Sigmoid colon (tissue), 7 donors: ENCODE data around the gene RGS19. TPM values are rescaled to one million over a fixed set of nuclear protein-coding genes. Genes with fewer than 3 reads are reported as not detected.

Source experiments
- DNase-seq: peaks from one replicate; pipeline ENCODE4 v3.0.0-alpha.2; 2019
- H3K27ac ChIP-seq, 4 donors: fragments of 200-600 bp; sonication (generic); one replicate each; pipeline ENCODE4 v1.5.1; 2016 to 2019; ENCODE audit warnings: mild to moderate bottlenecking in 1 of 4
- H3K27me3 ChIP-seq, 3 donors: fragments of 200-600 bp; sonication (generic); one replicate each; pipeline ENCODE4 v1.5.1; 2019; ENCODE audit warnings: mild to moderate bottlenecking in 1 of 3
- H3K36me3 ChIP-seq, 4 donors: fragments of 200-600 bp; sonication (generic); one replicate each; pipeline ENCODE4 v1.5.1; 2016 to 2019
- H3K4me1 ChIP-seq, 4 donors: fragments of 200-600 bp; sonication (generic); one replicate each; pipeline ENCODE4 v1.5.1; 2017 to 2019
- H3K4me3 ChIP-seq, 4 donors: fragments of 200-600 bp; sonication (generic); one replicate each; pipeline ENCODE4 v1.5.1; 2017 to 2019; ENCODE audit warnings: mild to moderate bottlenecking in 2 of 4, moderate library complexity in 1 of 4
- H3K9me3 ChIP-seq, 4 donors: fragments of 200-600 bp in 3 of 4; sonication (generic) in 3 of 4; one replicate each; pipeline versions ENCODE4 v1.5.1 to v1.6.1; 2013 to 2019
- CTCF ChIP-seq, 4 experiments: fragments of 450-650 bp in 3 of 4; fragments of 200-600 bp in 1 of 4; IDR thresholded peaks; one replicate each; pipeline ENCODE4 v1.5.1; 2016 to 2019; ENCODE audit warnings: antibody characterized with exemption in 4 of 4, mild to moderate bottlenecking in 3 of 4, moderate library complexity in 2 of 4
- EP300 ChIP-seq, 4 donors: sonication (generic); formaldehyde crosslinking; IDR thresholded peaks; one replicate each; pipeline ENCODE4 v1.6.1; 2017; ENCODE audit warnings: antibody characterized with exemption in 4 of 4
- POLR2A ChIP-seq, 2 donors: fragments of 450-650 bp; IDR thresholded peaks; one replicate each; pipeline ENCODE4 v1.6.1; 2016; ENCODE audit warnings: antibody characterized with exemption in 2 of 2, mild to moderate bottlenecking in 2 of 2, moderate library complexity in 2 of 2
- POLR2AphosphoS5 ChIP-seq, 4 donors: sonication (generic); formaldehyde crosslinking; IDR thresholded peaks; one replicate each; pipeline ENCODE4 v1.6.1; 2017; ENCODE audit warnings: antibody characterized with exemption in 4 of 4
- WGBS, 2 donors: extraction: QIAGEN DNeasy Blood & Tissue Kit; methylation state at CpG; one replicate each; pipeline ENCODE4 v1.1.7; 2013; 5-methylcytosine and 5-hydroxymethylcytosine counted together
- intact Hi-C: fragments of 100-400 bp; cut with DNase I; formaldehyde crosslinking; loops from one replicate; pipeline ENCODE4 v1.15.1; 2023
- polyA plus RNA-seq, 3 donors: library from polyadenylated mRNA; stranded (reverse); fragments of 200-250 nt; gene quantifications; one replicate each; pipeline ENCODE4 v1.2.3, GENCODE V29; 2013
- total RNA-seq, 4 donors: library from RNA; depleted of rRNA; stranded (reverse); fragments of >200 nt; gene quantifications; one replicate each; pipeline ENCODE4 v1.1.0, GENCODE V29; 2016
- donor health status: healthy with polysubstance abuse.
- donor health status: Bipolar disorder and iron deficiency.
- donor health status: healthy.

The RGS19 gene
- total and polyA plus RNA-seq, 7 donors = 7.5 to 22.0 (median 11.6) TPM

DNA sequence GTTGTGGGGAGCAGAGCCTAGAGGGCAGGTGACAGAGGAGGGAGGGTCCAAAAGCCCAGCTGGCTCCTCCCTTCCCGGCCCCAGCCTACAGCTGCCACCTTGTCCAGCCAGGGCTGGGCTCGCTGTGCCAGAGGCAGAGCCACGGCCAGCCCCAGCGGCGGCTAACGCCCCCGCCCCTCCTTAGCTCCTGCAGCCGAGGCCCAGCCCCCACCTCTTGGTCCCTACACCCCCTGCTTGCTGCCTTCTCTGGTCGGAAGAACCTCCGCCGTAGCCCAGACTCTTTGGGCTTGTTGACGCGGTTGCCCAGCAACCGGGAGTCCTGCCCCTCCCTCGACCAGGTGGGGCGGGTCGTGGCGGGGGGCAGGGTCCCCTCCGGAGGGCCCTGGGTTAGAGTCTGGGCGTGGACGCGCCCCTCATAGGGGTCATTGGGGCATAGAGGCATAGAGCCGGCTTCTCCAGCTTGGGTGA, 5.4 kb upstream of the RGS19 start:
- Histone ChIP-seq H3K27me3 (peaks cover 14 to 38% (median 21%) of the 10 kb centered on the region in 3 donors), H3K27ac (no peak overlapping the region), H3K36me3 (no peaks in the 10 kb centered on the region), H3K4me1 (peaks cover 0 to 21% (median 17%) of the 10 kb centered on the region in 4 donors), H3K9me3 (no peaks in the 10 kb centered on the region), H3K4me3 (no peak overlapping the region)
- intact Hi-C loops = loop anchor here (5.0 kb wide), 1 partner anchor 982 kb away; no protein-coding TSS in a partner anchor
- 4 to 17% methylated on average over 23 of the region's 23 CpGs for WGBS, 2 donors
- no peak for DNase-seq
- TF ChIP-seq POLR2AphosphoS5 (IDR thresholded peaks at IDR 0.05) = no peak
- TF ChIP-seq CTCF (IDR thresholded peaks at IDR 0.05) = no peak
- TF ChIP-seq EP300 (IDR thresholded peaks at IDR 0.05) = no peak
- no peak for TF ChIP-seq POLR2A (IDR thresholded peaks at IDR 0.05)

DNA sequence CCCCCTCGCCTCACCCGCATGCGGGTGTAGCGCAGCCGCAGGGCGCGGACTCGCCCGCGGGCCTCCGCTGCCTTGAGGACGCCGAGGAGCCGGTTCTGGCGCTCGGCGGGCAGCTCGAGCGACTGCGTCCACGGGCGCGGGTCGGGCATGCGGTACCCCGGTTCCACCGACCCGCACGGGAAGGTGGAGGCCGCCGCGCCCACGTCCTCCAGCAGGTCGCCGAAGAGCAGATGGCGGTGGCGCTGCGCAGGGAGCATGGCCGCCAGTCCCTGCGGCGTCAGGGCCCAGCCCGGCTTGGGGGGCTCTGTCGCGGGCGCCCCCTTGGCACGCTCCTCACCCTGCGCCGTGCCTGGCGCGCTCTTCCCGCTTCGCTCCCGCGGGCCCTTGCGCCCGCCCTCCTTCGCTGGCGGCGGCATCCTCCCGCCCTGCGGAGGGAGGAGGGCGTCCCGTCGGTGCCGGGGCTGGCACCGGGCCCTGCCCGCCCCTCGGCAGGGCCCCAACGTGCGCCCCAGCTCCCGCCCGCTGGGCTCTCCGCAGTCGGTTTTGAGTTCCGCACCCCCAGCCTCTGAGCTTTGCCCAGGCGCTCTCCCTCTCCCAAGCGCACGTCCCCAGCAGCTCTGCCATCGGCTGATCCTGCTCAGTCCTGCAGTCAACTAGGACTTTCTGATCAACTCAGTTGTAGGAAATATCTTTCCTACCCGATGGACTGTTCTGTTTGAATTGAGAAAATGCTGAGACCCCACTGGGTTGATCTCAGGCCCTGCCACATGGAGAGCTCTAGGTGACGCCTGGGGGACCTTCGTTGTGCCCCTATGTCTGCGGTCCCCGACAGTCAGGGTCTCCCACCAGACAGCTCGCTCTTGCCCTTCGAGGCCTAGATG, 4.7 kb upstream of the RGS19 start, which contains the start of gene LKAAEAR1:
Gene LKAAEAR1, minus strand, starts transcription at position 595 of the 881 bp plus-strand sequence. Its CDS starts 179 bp downstream, at position 416.
- H3K9me3 ChIP-seq = no peaks in the 10 kb centered on the region

GRCh38 chr20:64083378-64083803, 4.1 kb upstream of the RGS19 start:
- Histone ChIP-seq H3K4me3 (peak overlapping the region; percentile 16 to 62 (median 46)), H3K4me1 (peaks cover 0 to 33% (median 29%) of the 10 kb centered on the region in 4 donors), H3K36me3 (no peaks in the 10 kb centered on the region), H3K27me3 (peaks cover 14 to 38% (median 21%) of the 10 kb centered on the region in 3 donors), H3K27ac (no peak overlapping the region), H3K9me3 (no peaks in the 10 kb centered on the region)
- 1% methylated on average over 52 of the region's 52 CpGs for WGBS, 2 donors
- TF ChIP-seq EP300 (IDR thresholded peaks at IDR 0.05) = no peak
- TF ChIP-seq POLR2A (IDR thresholded peaks at IDR 0.05) = no peak
- peak in 2 of 4 experiments; percentile 42 to 68 for TF ChIP-seq CTCF (IDR thresholded peaks at IDR 0.05)
- no peak for TF ChIP-seq POLR2AphosphoS5 (IDR thresholded peaks at IDR 0.05)
- DNase-seq = no peak
- intact Hi-C loops = loop anchor here (1.0 to 5.0 kb wide), 2 partner anchors 37 to 981 kb away; no protein-coding TSS in a partner anchor

More for the DNA sequence above, 4.7 kb upstream of the RGS19 start, which contains the start of gene LKAAEAR1:
- TF ChIP-seq CTCF (IDR thresholded peaks at IDR 0.05) (no peak), EP300 (IDR thresholded peaks at IDR 0.05) (no peak), POLR2AphosphoS5 (IDR thresholded peaks at IDR 0.05) (no peak), POLR2A (IDR thresholded peaks at IDR 0.05) (no peak)
- no peak within 1 kb of the TSS for H3K27ac ChIP-seq
- peaks cover 14 to 38% (median 21%) of the 10 kb centered on the region in 3 donors for H3K27me3 ChIP-seq
- H3K4me1 ChIP-seq = peaks cover 0 to 26% (median 22%) of the 10 kb centered on the region in 4 donors
- WGBS, 2 donors = 2% methylated on average over 86 of the region's 86 CpGs
- DNase-seq = no peak
- H3K4me3 ChIP-seq = peak within 1 kb of the TSS; percentile 16 to 62 (median 46)
- intact Hi-C loops = loop anchor here (1.0 to 5.0 kb wide), 2 partner anchors 36 to 982 kb away; no protein-coding TSS in a partner anchor
- H3K36me3 ChIP-seq = no peaks in the 10 kb centered on the region

GRCh38 chr20:64082820-64083377, 3.6 kb upstream of the RGS19 start:
- peaks cover 0 to 37% (median 31%) of the 10 kb centered on the region in 4 donors for H3K4me1 ChIP-seq
- intact Hi-C loops = loop anchor here (1.0 to 5.0 kb wide), 2 partner anchors 37 to 981 kb away; no protein-coding TSS in a partner anchor

More at GRCh38 chr20:64082820-64083377, 3.6 kb upstream of the RGS19 start:
- DNase-seq = no peak
- peaks cover 14 to 38% (median 21%) of the 10 kb centered on the region in 3 donors for H3K27me3 ChIP-seq
- H3K9me3 ChIP-seq = no peaks in the 10 kb centered on the region
- H3K27ac ChIP-seq = no peak overlapping the region
- peak overlapping the region in 2 of 4 donors; percentile 52 to 62 for H3K4me3 ChIP-seq
- 18 to 19% methylated on average over 13 of the region's 13 CpGs for WGBS, 2 donors
- TF ChIP-seq CTCF (IDR thresholded peaks at IDR 0.05) (no peak), POLR2AphosphoS5 (IDR thresholded peaks at IDR 0.05) (no peak), POLR2A (IDR thresholded peaks at IDR 0.05) (no peak), EP300 (IDR thresholded peaks at IDR 0.05) (no peak)
- no peaks in the 10 kb centered on the region for H3K36me3 ChIP-seq
